HepG2 (cell line): ENCODE results near the gene NIP7. TPM values are rescaled to one million over a fixed set of nuclear protein-coding genes. Genes with fewer than 3 reads are reported as not detected.

ENCODE experiments used
- ARID2 ChIP-seq: sonication (generic); formaldehyde crosslinking; IDR thresholded peaks from 2 replicates; pipeline ENCODE4 v1.8.1; 2022; ENCODE audit warnings: mild to moderate bottlenecking, missing genetic modification reagents, borderline replicate concordance
- DMAP1 ChIP-seq: IDR thresholded peaks from 2 replicates; pipeline ENCODE4 v1.6.1; 2016
- FOSL2 ChIP-seq: sonication (generic); formaldehyde crosslinking; IDR thresholded peaks from 2 replicates; pipeline ENCODE4 v1.4.0; 2020; ENCODE audit warnings: missing genetic modification reagents
- GZF1 ChIP-seq: sonication (generic); formaldehyde crosslinking; IDR thresholded peaks from 2 replicates; pipeline ENCODE4 v1.5.1; 2020; ENCODE audit warnings: mild to moderate bottlenecking, missing genetic modification reagents
- ISL2 ChIP-seq: sonication (generic); formaldehyde crosslinking; IDR thresholded peaks from 2 replicates; pipeline ENCODE4 v1.5.0; 2020; ENCODE audit warnings: missing genetic modification reagents
- SIN3B ChIP-seq: fragments of 150-350 bp; IDR thresholded peaks from 2 replicates; pipeline ENCODE4 v1.6.1; 2014; ENCODE audit warnings: low read length
- SNAI1 ChIP-seq: sonication (generic); formaldehyde crosslinking; IDR thresholded peaks from 2 replicates; pipeline ENCODE4 v1.5.0; 2020; ENCODE audit warnings: mild to moderate bottlenecking, missing genetic modification reagents, borderline replicate concordance
- STAG1 ChIP-seq: sonication (generic); formaldehyde crosslinking; IDR thresholded peaks from 2 replicates; pipeline ENCODE4 v1.4.0; 2020; ENCODE audit warnings: missing genetic modification reagents
- TAF1 ChIP-seq: sonication (generic); formaldehyde crosslinking; IDR thresholded peaks from 2 replicates; pipeline ENCODE4 v1.4.0; 2020; ENCODE audit warnings: missing genetic modification reagents
- TBX3 ChIP-seq: fragments of 450-650 bp; IDR thresholded peaks from 2 replicates; pipeline ENCODE4 v1.6.1; 2017; ENCODE audit warnings: antibody characterized with exemption, mild to moderate bottlenecking, inconsistent platforms, borderline replicate concordance
- ZFP90 ChIP-seq: sonication (generic); formaldehyde crosslinking; IDR thresholded peaks from 2 replicates; pipeline ENCODE4 v1.8.0; 2022; ENCODE audit warnings: missing genetic modification reagents, mild to moderate bottlenecking, inconsistent platforms, borderline replicate concordance
- ZNF44 ChIP-seq: sonication (generic); formaldehyde crosslinking; IDR thresholded peaks from 2 replicates; pipeline ENCODE4 v1.5.1; 2020; ENCODE audit warnings: mild to moderate bottlenecking, missing genetic modification reagents
- ZNF614 ChIP-seq: IDR thresholded peaks from 2 replicates; pipeline ENCODE4 v1.6.1; 2018; ENCODE audit warnings: missing biosample characterization, missing genetic modification reagents, inconsistent platforms, borderline replicate concordance
- polyA plus RNA-seq, 8 experiments: library from polyadenylated mRNA; depleted of rRNA in 3 of 8; stranded (reverse) in 7 of 8; unstranded in 1 of 8; fragments of >200 nt; fragmentation: Illumina TruSeq in 4 of 8; extraction: Trizol in 4 of 8; gene quantifications; 2 replicates each; pipeline versions ENCODE4 v1.2.1 to v1.2.3, GENCODE V29; 2011 to 2016; ENCODE audit warnings: low read depth in 4 of 8, missing spikeins in 1 of 8, mixed read lengths in 1 of 8; ENCODE audit not compliant: insufficient read depth in 1 of 8
- total RNA-seq, 5 experiments: library from RNA; depleted of rRNA; stranded (reverse); fragments of >200 nt; fragmentation: Illumina TruSeq; extraction: Trizol; gene quantifications; 2 replicates each; pipeline ENCODE4 v1.2.3, GENCODE V29; 2016; ENCODE audit warnings: low read depth in 1 of 5
- TF ChIP-seq, protein P1 (sequence below): sonication (generic); formaldehyde crosslinking; IDR thresholded peaks from 2 replicates; pipeline ENCODE4 v1.5.0; 2020; ENCODE audit warnings: mild to moderate bottlenecking, missing genetic modification reagents, borderline replicate concordance
- TF ChIP-seq, protein P2 (sequence below): sonication (generic); formaldehyde crosslinking; IDR thresholded peaks from 2 replicates; pipeline ENCODE4 v1.4.0; 2020; ENCODE audit warnings: missing genetic modification reagents, borderline replicate concordance
- TF ChIP-seq, protein P3 (sequence below): sonication (generic); formaldehyde crosslinking; IDR thresholded peaks from 2 replicates; pipeline ENCODE4 v1.5.0; 2020; ENCODE audit warnings: missing genetic modification reagents
- TF ChIP-seq, protein P4 (sequence below): sonication (generic); formaldehyde crosslinking; IDR thresholded peaks from 2 replicates; pipeline ENCODE4 v1.8.0; 2022; ENCODE audit warnings: mild to moderate bottlenecking, missing genetic modification reagents, borderline replicate concordance

NIP7 gene
- total and polyA plus RNA-seq, 2 of the 13 experiments (the other 11 are each of a cell fraction or from before 2014, with no cell fraction given), result 15.3 to 114 TPM

DNA sequence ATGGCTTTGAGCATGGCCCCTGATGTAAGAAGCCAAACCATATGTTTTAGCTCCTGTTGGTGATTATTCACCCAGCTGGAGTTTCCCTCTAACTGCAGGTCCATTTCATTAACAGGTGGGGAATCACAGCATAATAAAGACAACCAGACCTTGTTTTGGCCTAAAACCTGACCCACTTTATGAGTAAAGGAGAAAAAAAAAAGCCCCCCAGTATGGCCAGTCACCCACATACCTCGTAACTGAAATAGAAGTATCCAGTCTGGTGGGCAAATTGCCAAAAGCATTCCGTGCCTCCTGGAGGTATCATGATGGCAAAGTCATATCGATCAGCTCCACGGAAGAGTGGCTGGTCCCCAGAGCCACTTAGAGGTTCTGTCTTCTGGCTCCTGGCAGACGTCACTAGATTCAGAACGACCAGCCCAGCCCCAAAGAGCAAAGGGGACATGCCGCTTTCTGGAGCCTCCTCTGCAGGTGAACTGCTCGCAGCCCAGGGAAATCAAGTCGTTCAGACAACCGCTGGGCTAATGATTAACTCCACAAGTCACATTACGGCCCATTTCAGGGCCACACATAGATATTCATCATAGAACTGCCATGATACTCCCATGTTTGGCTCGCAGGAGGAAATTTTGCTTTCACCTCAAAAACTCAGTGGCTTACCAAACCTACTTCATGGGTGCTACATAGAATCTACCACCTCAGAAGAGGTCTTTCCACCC, 11.9 kb downstream of the NIP7 start, which contains the start of gene TMED6 (continued):
- TF ChIP-seq GZF1 (CRISPR knock-in tag) (0 out of 2 replicates have a peak, but pooled peaks have one; percentile 58), DMAP1 (CRISPR knock-in tag) (0 out of 2 replicates have a peak, but pooled peaks have one; percentile 38), SIN3B (no peak), ISL2 (0 out of 2 replicates have a peak, but pooled peaks have one; percentile 29), TBX3 (no peak), ZNF614 (peak; percentile 54; the same call in 1 of the 2 replicates), ZFP90 (0 out of 2 replicates have a peak, but pooled peaks have one; percentile 19), SNAI1 (0 out of 2 replicates have a peak, but pooled peaks have one; percentile 37), TAF1 (CRISPR knock-in tag) (peak; percentile 64; the same call in 1 of the 2 replicates), FOSL2 (CRISPR knock-in tag) (peak; percentile 32; the same call in 1 of the 2 replicates), ZNF44 (CRISPR knock-in tag) (no peak), ARID2 (CRISPR knock-in tag) (peak; percentile 60; the same call in 1 of the 2 replicates), STAG1 (peak; percentile 9; the same call in 1 of the 2 replicates)
- TF ChIP-seq, protein P1, sequence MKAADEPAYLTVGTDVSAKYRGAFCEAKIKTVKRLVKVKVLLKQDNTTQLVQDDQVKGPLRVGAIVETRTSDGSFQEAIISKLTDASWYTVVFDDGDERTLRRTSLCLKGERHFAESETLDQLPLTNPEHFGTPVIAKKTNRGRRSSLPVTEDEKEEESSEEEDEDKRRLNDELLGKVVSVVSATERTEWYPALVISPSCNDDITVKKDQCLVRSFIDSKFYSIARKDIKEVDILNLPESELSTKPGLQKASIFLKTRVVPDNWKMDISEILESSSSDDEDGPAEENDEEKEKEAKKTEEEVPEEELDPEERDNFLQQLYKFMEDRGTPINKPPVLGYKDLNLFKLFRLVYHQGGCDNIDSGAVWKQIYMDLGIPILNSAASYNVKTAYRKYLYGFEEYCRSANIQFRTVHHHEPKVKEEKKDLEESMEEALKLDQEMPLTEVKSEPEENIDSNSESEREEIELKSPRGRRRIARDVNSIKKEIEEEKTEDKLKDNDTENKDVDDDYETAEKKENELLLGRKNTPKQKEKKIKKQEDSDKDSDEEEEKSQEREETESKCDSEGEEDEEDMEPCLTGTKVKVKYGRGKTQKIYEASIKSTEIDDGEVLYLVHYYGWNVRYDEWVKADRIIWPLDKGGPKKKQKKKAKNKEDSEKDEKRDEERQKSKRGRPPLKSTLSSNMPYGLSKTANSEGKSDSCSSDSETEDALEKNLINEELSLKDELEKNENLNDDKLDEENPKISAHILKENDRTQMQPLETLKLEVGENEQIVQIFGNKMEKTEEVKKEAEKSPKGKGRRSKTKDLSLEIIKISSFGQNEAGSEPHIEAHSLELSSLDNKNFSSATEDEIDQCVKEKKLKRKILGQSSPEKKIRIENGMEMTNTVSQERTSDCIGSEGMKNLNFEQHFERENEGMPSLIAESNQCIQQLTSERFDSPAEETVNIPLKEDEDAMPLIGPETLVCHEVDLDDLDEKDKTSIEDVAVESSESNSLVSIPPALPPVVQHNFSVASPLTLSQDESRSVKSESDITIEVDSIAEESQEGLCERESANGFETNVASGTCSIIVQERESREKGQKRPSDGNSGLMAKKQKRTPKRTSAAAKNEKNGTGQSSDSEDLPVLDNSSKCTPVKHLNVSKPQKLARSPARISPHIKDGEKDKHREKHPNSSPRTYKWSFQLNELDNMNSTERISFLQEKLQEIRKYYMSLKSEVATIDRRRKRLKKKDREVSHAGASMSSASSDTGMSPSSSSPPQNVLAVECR (CRISPR knock-in tag), result peak; percentile 49; the same call in 1 of the 2 replicates
- TF ChIP-seq, protein P2, sequence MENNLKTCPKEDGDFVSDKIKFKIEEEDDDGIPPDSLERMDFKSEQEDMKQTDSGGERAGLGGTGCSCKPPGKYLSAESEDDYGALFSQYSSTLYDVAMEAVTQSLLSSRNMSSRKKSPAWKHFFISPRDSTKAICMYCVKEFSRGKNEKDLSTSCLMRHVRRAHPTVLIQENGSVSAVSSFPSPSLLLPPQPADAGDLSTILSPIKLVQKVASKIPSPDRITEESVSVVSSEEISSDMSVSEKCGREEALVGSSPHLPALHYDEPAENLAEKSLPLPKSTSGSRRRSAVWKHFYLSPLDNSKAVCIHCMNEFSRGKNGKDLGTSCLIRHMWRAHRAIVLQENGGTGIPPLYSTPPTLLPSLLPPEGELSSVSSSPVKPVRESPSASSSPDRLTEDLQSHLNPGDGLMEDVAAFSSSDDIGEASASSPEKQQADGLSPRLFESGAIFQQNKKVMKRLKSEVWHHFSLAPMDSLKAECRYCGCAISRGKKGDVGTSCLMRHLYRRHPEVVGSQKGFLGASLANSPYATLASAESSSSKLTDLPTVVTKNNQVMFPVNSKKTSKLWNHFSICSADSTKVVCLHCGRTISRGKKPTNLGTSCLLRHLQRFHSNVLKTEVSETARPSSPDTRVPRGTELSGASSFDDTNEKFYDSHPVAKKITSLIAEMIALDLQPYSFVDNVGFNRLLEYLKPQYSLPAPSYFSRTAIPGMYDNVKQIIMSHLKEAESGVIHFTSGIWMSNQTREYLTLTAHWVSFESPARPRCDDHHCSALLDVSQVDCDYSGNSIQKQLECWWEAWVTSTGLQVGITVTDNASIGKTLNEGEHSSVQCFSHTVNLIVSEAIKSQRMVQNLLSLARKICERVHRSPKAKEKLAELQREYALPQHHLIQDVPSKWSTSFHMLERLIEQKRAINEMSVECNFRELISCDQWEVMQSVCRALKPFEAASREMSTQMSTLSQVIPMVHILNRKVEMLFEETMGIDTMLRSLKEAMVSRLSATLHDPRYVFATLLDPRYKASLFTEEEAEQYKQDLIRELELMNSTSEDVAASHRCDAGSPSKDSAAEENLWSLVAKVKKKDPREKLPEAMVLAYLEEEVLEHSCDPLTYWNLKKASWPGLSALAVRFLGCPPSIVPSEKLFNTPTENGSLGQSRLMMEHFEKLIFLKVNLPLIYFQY (CRISPR knock-in tag), result 0 out of 2 replicates have a peak, but pooled peaks have one; percentile 14
- TF ChIP-seq, protein P3, sequence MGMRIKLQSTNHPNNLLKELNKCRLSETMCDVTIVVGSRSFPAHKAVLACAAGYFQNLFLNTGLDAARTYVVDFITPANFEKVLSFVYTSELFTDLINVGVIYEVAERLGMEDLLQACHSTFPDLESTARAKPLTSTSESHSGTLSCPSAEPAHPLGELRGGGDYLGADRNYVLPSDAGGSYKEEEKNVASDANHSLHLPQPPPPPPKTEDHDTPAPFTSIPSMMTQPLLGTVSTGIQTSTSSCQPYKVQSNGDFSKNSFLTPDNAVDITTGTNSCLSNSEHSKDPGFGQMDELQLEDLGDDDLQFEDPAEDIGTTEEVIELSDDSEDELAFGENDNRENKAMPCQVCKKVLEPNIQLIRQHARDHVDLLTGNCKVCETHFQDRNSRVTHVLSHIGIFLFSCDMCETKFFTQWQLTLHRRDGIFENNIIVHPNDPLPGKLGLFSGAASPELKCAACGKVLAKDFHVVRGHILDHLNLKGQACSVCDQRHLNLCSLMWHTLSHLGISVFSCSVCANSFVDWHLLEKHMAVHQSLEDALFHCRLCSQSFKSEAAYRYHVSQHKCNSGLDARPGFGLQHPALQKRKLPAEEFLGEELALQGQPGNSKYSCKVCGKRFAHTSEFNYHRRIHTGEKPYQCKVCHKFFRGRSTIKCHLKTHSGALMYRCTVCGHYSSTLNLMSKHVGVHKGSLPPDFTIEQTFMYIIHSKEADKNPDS (CRISPR knock-in tag), result no peak
- TF ChIP-seq, protein P4, sequence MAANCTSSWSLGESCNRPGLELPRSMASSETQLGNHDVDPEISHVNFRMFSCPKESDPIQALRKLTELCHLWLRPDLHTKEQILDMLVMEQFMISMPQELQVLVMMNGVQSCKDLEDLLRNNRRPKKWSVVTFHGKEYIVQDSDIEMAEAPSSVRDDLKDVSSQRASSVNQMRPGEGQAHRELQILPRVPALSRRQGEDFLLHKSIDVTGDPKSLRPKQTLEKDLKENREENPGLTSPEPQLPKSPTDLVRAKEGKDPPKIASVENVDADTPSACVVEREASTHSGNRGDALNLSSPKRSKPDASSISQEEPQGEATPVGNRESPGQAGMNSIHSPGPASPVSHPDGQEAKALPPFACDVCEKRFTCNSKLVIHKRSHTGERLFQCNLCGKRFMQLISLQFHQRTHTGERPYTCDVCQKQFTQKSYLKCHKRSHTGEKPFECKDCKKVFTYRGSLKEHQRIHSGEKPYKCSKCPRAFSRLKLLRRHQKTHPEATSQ, result no peak
